GM19023 (cell line): Measurements from ENCODE around the gene SCN8A.
"Not testable (repeated sequence)": the region's sequence is repeated elsewhere in the genome, so short reads cannot be mapped to it uniquely, and the experiment has no call there.

Experiments
- ATAC-seq: cut with Tn5 transposase; IDR thresholded peaks from one replicate; pipeline ENCODE4 v1.9.1; 2021; ENCODE audit warnings: mild to moderate bottlenecking, moderate library complexity; ENCODE audit not compliant: unreplicated experiment

The SCN8A gene

GRCh38 chr12:51759175-51759574 lies 168.1 kb downstream of the SCN8A start:
- no peak for ATAC-seq

- ATAC-seq, result no peak
Observed at GRCh38 chr12:51759695-51760094, 168.7 kb downstream of the SCN8A start.

GRCh38 chr12:51760231-51760630 lies 169.2 kb downstream of the SCN8A start:
- no peak for ATAC-seq

- no peak for ATAC-seq
Observed at GRCh38 chr12:51763743-51764142, 172.7 kb downstream of the SCN8A start.

GRCh38 chr12:51766067-51766676 lies 175.1 kb downstream of the SCN8A start:
- ATAC-seq, result no peak

GRCh38 chr12:51771008-51771407 lies 180.0 kb downstream of the SCN8A start:
- ATAC-seq, result no peak

- ATAC-seq, result no peak
Observed at GRCh38 chr12:51773145-51773869, 182.3 kb downstream of the SCN8A start.

- ATAC-seq, result no peak
Observed at GRCh38 chr12:51774933-51775332, 183.9 kb downstream of the SCN8A start.

- ATAC-seq, result no peak
Observed at GRCh38 chr12:51777457-51777856, 186.4 kb downstream of the SCN8A start.

GRCh38 chr12:51777973-51778372 lies 186.9 kb downstream of the SCN8A start:
- no peak for ATAC-seq

GRCh38 chr12:51779876-51780275 lies 188.8 kb downstream of the SCN8A start:
- ATAC-seq, result no peak

- ATAC-seq, result no peak
Observed at GRCh38 chr12:51784688-51785087, 193.7 kb downstream of the SCN8A start.

GRCh38 chr12:51785906-51786305 lies 194.9 kb downstream of the SCN8A start:
- ATAC-seq, result no peak

GRCh38 chr12:51788876-51789275 lies 197.8 kb downstream of the SCN8A start:
- ATAC-seq, result no peak

- no peak for ATAC-seq
Observed at GRCh38 chr12:51792417-51792816, 201.4 kb downstream of the SCN8A start.

- ATAC-seq, result no peak
Observed at GRCh38 chr12:51793201-51793600, 202.2 kb downstream of the SCN8A start.

- no peak for ATAC-seq
Observed at GRCh38 chr12:51797301-51797700, 206.3 kb downstream of the SCN8A start.

- ATAC-seq, result not testable (repeated sequence)
Observed at GRCh38 chr12:51798051-51798450, 207.0 kb downstream of the SCN8A start.

- no peak for ATAC-seq
Observed at GRCh38 chr12:51798501-51798900, 207.5 kb downstream of the SCN8A start.

- no peak for ATAC-seq
Observed at GRCh38 chr12:51801027-51801426, 210.0 kb downstream of the SCN8A start.

GRCh38 chr12:51806896-51807295 lies 215.9 kb downstream of the SCN8A start:
- no peak for ATAC-seq

- ATAC-seq, result no peak
Observed at GRCh38 chr12:51809193-51809592, 218.2 kb downstream of the SCN8A start.
